HG03066 (cell line): ENCODE measurements around the gene PSMD11.

ENCODE experiments used
- ATAC-seq: cut with Tn5 transposase; IDR thresholded peaks from one replicate; pipeline ENCODE4 v1.9.1; 2021; ENCODE audit warnings: low read depth; ENCODE audit not compliant: unreplicated experiment

The PSMD11 gene

GRCh38 chr17:32463304-32463703 is 19.0 kb downstream of the PSMD11 start:
- no peak for ATAC-seq

- ATAC-seq = no peak
These were observed 20.1 kb downstream of the PSMD11 start for GRCh38 chr17:32464374-32464773.

GRCh38 chr17:32467949-32468348 is 23.6 kb downstream of the PSMD11 start:
- ATAC-seq = no peak

- no peak for ATAC-seq
These were observed 26.3 kb downstream of the PSMD11 start for GRCh38 chr17:32470405-32471167.

GRCh38 chr17:32471652-32472051 is 27.3 kb downstream of the PSMD11 start:
- no peak for ATAC-seq

- ATAC-seq = no peak
These were observed 30.9 kb downstream of the PSMD11 start for GRCh38 chr17:32475258-32475657.

- ATAC-seq = no peak
These were observed 32.9 kb downstream of the PSMD11 start for GRCh38 chr17:32477220-32477619.

- no peak for ATAC-seq
These were observed 34.8 kb downstream of the PSMD11 start for GRCh38 chr17:32479074-32479617.

GRCh38 chr17:32481193-32481592 is 36.9 kb downstream of the PSMD11 start:
- no peak for ATAC-seq

GRCh38 chr17:32482568-32483320 is 38.4 kb downstream of the PSMD11 start:
- no peak for ATAC-seq

GRCh38 chr17:32483451-32484019 is 39.2 kb downstream of the PSMD11 start:
- ATAC-seq = no peak

- ATAC-seq = no peak
These were observed 39.7 kb downstream of the PSMD11 start for GRCh38 chr17:32484041-32484461.

GRCh38 chr17:32484628-32485027 is 40.3 kb downstream of the PSMD11 start:
- no peak for ATAC-seq

GRCh38 chr17:32485261-32486110 is 41.2 kb downstream of the PSMD11 start:
- ATAC-seq = no peak

GRCh38 chr17:32486111-32486700 is 41.9 kb downstream of the PSMD11 start:
- ATAC-seq = peak; percentile 43

- peak; percentile 38 for ATAC-seq
These were observed 42.6 kb downstream of the PSMD11 start, which contains the start of gene CDK5R1 for GRCh38 chr17:32486701-32487472. TSS of gene CDK5R1 (plus strand) at chr17:32486993. CDS start at chr17:32487621, 628 bp downstream.

- no peak for ATAC-seq
These were observed 43.3 kb downstream of the PSMD11 start for GRCh38 chr17:32487473-32488176.

GRCh38 chr17:32488177-32488542 is 43.9 kb downstream of the PSMD11 start:
- ATAC-seq = no peak
